Measurements from ENCODE around the gene TMEM151B.

GRCh38 chr6:44221961-44222335 lies 48.3 kb upstream of the TMEM151B start:
- no peak for TF ChIP-seq CTCF (IDR thresholded peaks at IDR 0.05; ENCODE audit: low read length)
- TF ChIP-seq EZH2phosphoT487 (IDR thresholded peaks at IDR 0.05; ENCODE audit: low read length): no peak
- TF ChIP-seq EZH2 (optimal IDR thresholded peaks at IDR 0.05; ENCODE audit: low read depth, low read length): no peak

Data from MM.1S (cell line).